SK-N-SH (cell line): ENCODE data around the gene SNCA. TPM values are rescaled to one million over a fixed set of nuclear protein-coding genes. Genes with fewer than 3 reads are reported as not detected.

Experiments used
- CTCF ChIA-PET: fragments of 300-600, 350-600 bp; formaldehyde crosslinking; extraction: SDS; loops from one replicate; lab custom pipeline; 2021; lab: Yijun Ruan, JAX
- POLR2A ChIA-PET: fragments of 350-600 bp; sonication (Branson Sonifier 250); formaldehyde crosslinking; extraction: SDS; loops from one replicate; lab custom pipeline; 2020; ENCODE audit warnings: antibody characterized with exemption, inconsistent platforms; lab: Yijun Ruan, JAX
- DNase-seq: peaks from one replicate; pipeline ENCODE4 v3.0.0; 2012
- H2AFZ ChIP-seq: fragments of 200-600 bp; sonication (generic); 2 replicates; pipeline ENCODE4 v1.8.1; 2016; ENCODE audit warnings: antibody characterized with exemption, mild to moderate bottlenecking, low read depth
- H3F3A ChIP-seq: fragments of 200-600 bp; sonication (generic); replicated peaks from 2 replicates; pipeline ENCODE3; 2016; ENCODE audit warnings: antibody characterized with exemption, mild to moderate bottlenecking; ENCODE audit not compliant: insufficient read depth
- H3K27ac ChIP-seq, 2 experiments: fragments of 200-500 bp in 1 of 2; fragments of 200-600 bp in 1 of 2; sonication (Bioruptor generic) in 1 of 2; sonication (generic), shearing (Covaris generic) in 1 of 2; 2 replicates each; pipeline versions ENCODE4 v1.5.1 to v1.6.1; 2014 to 2016; ENCODE audit warnings: low read depth in 2 of 2, inconsistent platforms in 1 of 2, low read length in 1 of 2, mild to moderate bottlenecking in 1 of 2, mixed read lengths in 1 of 2
- H3K27me3 ChIP-seq: fragments of 200-600 bp; sonication (generic), shearing (Covaris generic); 2 replicates; pipeline ENCODE4 v1.6.1; 2016; ENCODE audit warnings: mixed run types; ENCODE audit not compliant: insufficient read depth
- H3K36me3 ChIP-seq, 2 experiments: fragments of 200-500 bp in 1 of 2; fragments of 200-600 bp in 1 of 2; sonication (Bioruptor generic) in 1 of 2; sonication (generic) in 1 of 2; replicated peaks in 1 of 2; 2 replicates each; pipeline versions ENCODE3 to v1.5.1; 2014 to 2016; ENCODE audit warnings: low read length in 1 of 2, mild to moderate bottlenecking in 1 of 2; ENCODE audit not compliant: insufficient read depth in 2 of 2, control insufficient read depth in 1 of 2
- H3K4me1 ChIP-seq, 2 experiments: fragments of 200-500 bp in 1 of 2; fragments of 200-600 bp in 1 of 2; sonication (Bioruptor generic) in 1 of 2; sonication (generic), shearing (Covaris generic) in 1 of 2; 2 replicates each; pipeline versions ENCODE4 v1.5.1 to v1.6.1; 2014 to 2016; ENCODE audit warnings: low read depth in 1 of 2, low read length in 1 of 2, mixed run types in 1 of 2; ENCODE audit not compliant: insufficient read depth in 2 of 2, control insufficient read depth in 1 of 2
- H3K4me2 ChIP-seq: fragments of 200-600 bp; sonication (generic), shearing (Covaris generic); 2 replicates; pipeline ENCODE4 v1.6.1; 2017; ENCODE audit warnings: mixed run types
- H3K4me3 ChIP-seq, 2 experiments: fragments of 200-500 bp in 1 of 2; fragments of 200-600 bp in 1 of 2; sonication (Bioruptor generic) in 1 of 2; sonication (generic), shearing (Covaris generic) in 1 of 2; 2 replicates each; pipeline versions ENCODE4 v1.5.1 to v1.8.1; 2014 to 2016; ENCODE audit warnings: low read depth in 2 of 2, inconsistent platforms in 1 of 2, low read length in 1 of 2, mild to moderate bottlenecking in 1 of 2, mixed read lengths in 1 of 2, moderate library complexity in 1 of 2
- H3K79me2 ChIP-seq: fragments of 200-600 bp; sonication (generic); 2 replicates; pipeline ENCODE4 v1.8.1; 2017; ENCODE audit warnings: mild to moderate bottlenecking; ENCODE audit not compliant: insufficient read depth
- H3K9ac ChIP-seq: fragments of 200-600 bp; sonication (generic); 2 replicates; pipeline ENCODE4 v1.6.1; 2017; ENCODE audit warnings: mixed run types
- H3K9me2 ChIP-seq: fragments of 200-600 bp; sonication (generic); 2 replicates; pipeline ENCODE4 v1.6.1; 2017; ENCODE audit warnings: mixed run types
- H3K9me3 ChIP-seq: fragments of 200-600 bp; sonication (generic); 2 replicates; pipeline ENCODE4 v1.6.1; 2017; ENCODE audit warnings: mixed run types, mild to moderate bottlenecking, moderate library complexity
- H4K20me1 ChIP-seq: fragments of 200-600 bp; sonication (generic); 2 replicates; pipeline ENCODE4 v1.6.1; 2017; ENCODE audit warnings: mild to moderate bottlenecking, mixed run types; ENCODE audit not compliant: insufficient read depth
- CHD2 ChIP-seq: fragments of 150-350 bp; IDR thresholded peaks from 2 replicates; pipeline ENCODE4 v1.6.1; 2018; ENCODE audit warnings: low read length; ENCODE audit not compliant: partially characterized antibody
- ELF1 ChIP-seq: IDR thresholded peaks from 2 replicates; pipeline ENCODE4 v1.4.0; 2012
- EP300 ChIP-seq, 2 experiments: IDR thresholded peaks; 2 replicates each; pipeline versions ENCODE4 v1.4.0 to v1.6.1; 2012; ENCODE audit warnings: borderline replicate concordance in 1 of 2, low read depth in 1 of 2, low read length in 1 of 2
- FOXJ3 ChIP-seq: sonication (generic); formaldehyde crosslinking; IDR thresholded peaks from 2 replicates; pipeline ENCODE4 v1.5.1; 2020; ENCODE audit warnings: mild to moderate bottlenecking, missing genetic modification reagents
- FOXM1 ChIP-seq: IDR thresholded peaks from 2 replicates; pipeline ENCODE4 v1.4.0; 2012; ENCODE audit warnings: low read depth, mild to moderate bottlenecking
- IRF3 ChIP-seq: fragments of 150-350 bp; IDR thresholded peaks from 2 replicates; pipeline ENCODE4 v1.6.1; 2016; ENCODE audit warnings: mild to moderate bottlenecking, low read depth, low read length
- MAX ChIP-seq: IDR thresholded peaks from 2 replicates; pipeline ENCODE4 v1.4.0; 2012; ENCODE audit warnings: low read depth
- POLR2AphosphoS5 ChIP-seq: IDR thresholded peaks from 2 replicates; pipeline ENCODE4 v1.6.1; 2012; ENCODE audit warnings: low read depth, low read length
- RAD21 ChIP-seq: IDR thresholded peaks from 2 replicates; pipeline ENCODE4 v1.6.1; 2012; ENCODE audit warnings: mild to moderate bottlenecking, low read length
- REST ChIP-seq: IDR thresholded peaks from 2 replicates; pipeline ENCODE4 v1.6.1; 2012; ENCODE audit warnings: mild to moderate bottlenecking, low read depth, low read length, moderate library complexity
- SMC3 ChIP-seq: IDR thresholded peaks from 2 replicates; pipeline ENCODE4 v1.6.1; 2012; ENCODE audit warnings: low read depth, low read length, improper control_type of control experiment
- USF2 ChIP-seq: fragments of 150-350 bp; IDR thresholded peaks from 2 replicates; pipeline ENCODE4 v1.6.1; 2017; ENCODE audit warnings: antibody characterized with exemption, low read length, low read depth, borderline replicate concordance
- WGBS: methylation state at CpG from one replicate; pipeline ENCODE4 v1.1.6; 2017; ENCODE audit warnings: low lambda C conversion rate; 5-methylcytosine and 5-hydroxymethylcytosine counted together
- polyA plus RNA-seq, 3 experiments: library from polyadenylated mRNA; depleted of rRNA; stranded (reverse); fragments of >200 nt; gene quantifications; 2 replicates each; pipeline ENCODE4 v1.2.3, GENCODE V29; 2012
- TF ChIP-seq, protein P1 (sequence below): fragments of 200-600 bp; sonication (generic); IDR thresholded peaks from 2 replicates; pipeline ENCODE4 v1.6.1; 2017; ENCODE audit warnings: antibody characterized with exemption, mild to moderate bottlenecking, moderate library complexity
- TF ChIP-seq, protein P2 (sequence below): IDR thresholded peaks from 2 replicates; pipeline ENCODE4 v1.4.0; 2012; ENCODE audit warnings: low read depth, borderline replicate concordance

SNCA gene
- polyA plus RNA-seq, 1 of the 3 experiments (the other 2 are of a cell fraction), result 12.9 TPM

- Histone ChIP-seq H4K20me1 (no peaks in the 10 kb centered on the region), H3K36me3 (peaks cover 0 to 6% of the 10 kb centered on the region in 2 experiments), H3K27ac (peak overlapping the region in 1 of 2 experiments; percentile 76; a peak in 1 of 4 replicates), H3F3A (peaks cover 10% of the 10 kb centered on the region), H3K9me2 (no peaks in the 10 kb centered on the region), H3K79me2 (no peaks in the 10 kb centered on the region), H3K9ac (peak overlapping the region; percentile 61), H3K4me1 (peaks cover 0 to 5% of the 10 kb centered on the region in 2 experiments; a peak in 2 of 4 replicates), H3K4me3 (peak overlapping the region; percentile 76 to 84), H3K27me3 (no peaks in the 10 kb centered on the region), H2AFZ (peak overlapping the region; percentile 97), H3K4me2 (peak overlapping the region; percentile 94), H3K9me3 (no peaks in the 10 kb centered on the region)
- peak; percentile 63 for DNase-seq
- CTCF ChIA-PET, result no interaction called here
- no peak for TF ChIP-seq RAD21
- no peak for TF ChIP-seq USF2
- TF ChIP-seq ELF1, result no peak
- TF ChIP-seq CHD2, result no peak
- TF ChIP-seq IRF3, result no peak
- TF ChIP-seq FOXM1, result no peak
- TF ChIP-seq, protein P1, sequence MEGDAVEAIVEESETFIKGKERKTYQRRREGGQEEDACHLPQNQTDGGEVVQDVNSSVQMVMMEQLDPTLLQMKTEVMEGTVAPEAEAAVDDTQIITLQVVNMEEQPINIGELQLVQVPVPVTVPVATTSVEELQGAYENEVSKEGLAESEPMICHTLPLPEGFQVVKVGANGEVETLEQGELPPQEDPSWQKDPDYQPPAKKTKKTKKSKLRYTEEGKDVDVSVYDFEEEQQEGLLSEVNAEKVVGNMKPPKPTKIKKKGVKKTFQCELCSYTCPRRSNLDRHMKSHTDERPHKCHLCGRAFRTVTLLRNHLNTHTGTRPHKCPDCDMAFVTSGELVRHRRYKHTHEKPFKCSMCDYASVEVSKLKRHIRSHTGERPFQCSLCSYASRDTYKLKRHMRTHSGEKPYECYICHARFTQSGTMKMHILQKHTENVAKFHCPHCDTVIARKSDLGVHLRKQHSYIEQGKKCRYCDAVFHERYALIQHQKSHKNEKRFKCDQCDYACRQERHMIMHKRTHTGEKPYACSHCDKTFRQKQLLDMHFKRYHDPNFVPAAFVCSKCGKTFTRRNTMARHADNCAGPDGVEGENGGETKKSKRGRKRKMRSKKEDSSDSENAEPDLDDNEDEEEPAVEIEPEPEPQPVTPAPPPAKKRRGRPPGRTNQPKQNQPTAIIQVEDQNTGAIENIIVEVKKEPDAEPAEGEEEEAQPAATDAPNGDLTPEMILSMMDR, result no peak
- no peak for TF ChIP-seq REST
- TF ChIP-seq MAX, result no peak
- no peak for TF ChIP-seq EP300 (IDR thresholded peaks at IDR 0.05; ENCODE audit: borderline replicate concordance in 1 of 2, low read depth in 1 of 2, low read length in 1 of 2)
- no peak for TF ChIP-seq POLR2AphosphoS5
- no peak for TF ChIP-seq SMC3
- no peak for TF ChIP-seq FOXJ3 (CRISPR knock-in tag)
- TF ChIP-seq, protein P2, sequence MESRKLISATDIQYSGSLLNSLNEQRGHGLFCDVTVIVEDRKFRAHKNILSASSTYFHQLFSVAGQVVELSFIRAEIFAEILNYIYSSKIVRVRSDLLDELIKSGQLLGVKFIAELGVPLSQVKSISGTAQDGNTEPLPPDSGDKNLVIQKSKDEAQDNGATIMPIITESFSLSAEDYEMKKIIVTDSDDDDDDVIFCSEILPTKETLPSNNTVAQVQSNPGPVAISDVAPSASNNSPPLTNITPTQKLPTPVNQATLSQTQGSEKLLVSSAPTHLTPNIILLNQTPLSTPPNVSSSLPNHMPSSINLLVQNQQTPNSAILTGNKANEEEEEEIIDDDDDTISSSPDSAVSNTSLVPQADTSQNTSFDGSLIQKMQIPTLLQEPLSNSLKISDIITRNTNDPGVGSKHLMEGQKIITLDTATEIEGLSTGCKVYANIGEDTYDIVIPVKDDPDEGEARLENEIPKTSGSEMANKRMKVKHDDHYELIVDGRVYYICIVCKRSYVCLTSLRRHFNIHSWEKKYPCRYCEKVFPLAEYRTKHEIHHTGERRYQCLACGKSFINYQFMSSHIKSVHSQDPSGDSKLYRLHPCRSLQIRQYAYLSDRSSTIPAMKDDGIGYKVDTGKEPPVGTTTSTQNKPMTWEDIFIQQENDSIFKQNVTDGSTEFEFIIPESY, result no peak
- POLR2A ChIA-PET, result no interaction called here
- 14% methylated on average over 32 of the region's 33 CpGs for WGBS
Measured at GRCh38 chr4:89836031-89836745, 773 bp downstream of the SNCA start.
